Bronchial epithelial cell (primary cell): ENCODE measurements around the gene ASIC4. TPM values are rescaled to one million over a fixed set of nuclear protein-coding genes. Genes with fewer than 3 reads are reported as not detected.

Source experiments
- DNase-seq: peaks from one replicate; pipeline ENCODE4 v3.0.0-alpha.2; 2010; ENCODE audit warnings: low read depth
- FAIRE-seq: peaks from 2 replicates; lab custom pipeline; 2011; peaks lifted over from hg19 to GRCh38; lab: Jason Lieb, UNC
- H3K27me3 ChIP-seq: 2 replicates; pipeline ENCODE4 v1.5.1; 2011; ENCODE audit warnings: low read length; ENCODE audit not compliant: control insufficient read depth, insufficient read depth
- H3K36me3 ChIP-seq: 2 replicates; pipeline ENCODE4 v1.5.1; 2011; ENCODE audit warnings: low read length; ENCODE audit not compliant: control insufficient read depth, insufficient read depth
- H3K4me3 ChIP-seq: 2 replicates; pipeline ENCODE4 v1.5.1; 2011; ENCODE audit warnings: mild to moderate bottlenecking, low read depth, low read length, control low read depth
- CTCF ChIP-seq: IDR thresholded peaks from 2 replicates; pipeline ENCODE4 v1.5.1; 2011; ENCODE audit warnings: mild to moderate bottlenecking, moderate library complexity, low read length, control low read depth, inconsistent platforms; ENCODE audit not compliant: insufficient read depth, severe bottlenecking
- total RNA-seq: library from RNA; depleted of rRNA; stranded (reverse); fragments of >200 nt; gene quantifications from 2 replicates; pipeline ENCODE4 v1.2.1, GENCODE V29; 2014

The ASIC4 gene
- total RNA-seq, 1 donor from 2014 or later = 0.53 TPM

- H3K27me3 ChIP-seq = peaks cover 16% of the 10 kb centered on the region
- no peak for DNase-seq
- H3K36me3 ChIP-seq = no peaks in the 10 kb centered on the region
- no peak for FAIRE-seq
- no peak overlapping the region for H3K4me3 ChIP-seq
- no peak for TF ChIP-seq CTCF
These were observed 21.7 kb upstream of the ASIC4 start for GRCh38 chr2:219492575-219492974.

- peaks cover 16% of the 10 kb centered on the region for H3K27me3 ChIP-seq
- H3K4me3 ChIP-seq = no peak overlapping the region
- no peak for TF ChIP-seq CTCF
- FAIRE-seq (no peak), DNase-seq (no peak)
- no peaks in the 10 kb centered on the region for H3K36me3 ChIP-seq
These were observed 21.2 kb upstream of the ASIC4 start for GRCh38 chr2:219493086-219493485.

- TF ChIP-seq CTCF = no peak
- FAIRE-seq (no peak), DNase-seq (no peak)
- Histone ChIP-seq H3K36me3 (no peaks in the 10 kb centered on the region), H3K4me3 (no peak overlapping the region), H3K27me3 (peaks cover 14% of the 10 kb centered on the region)
These were observed 19.2 kb upstream of the ASIC4 start for GRCh38 chr2:219494952-219495530.

GRCh38 chr2:219495531-219496122 lies 18.7 kb upstream of the ASIC4 start:
- TF ChIP-seq CTCF = peak; percentile 56
- FAIRE-seq (no peak), DNase-seq (peak; percentile 48)
- Histone ChIP-seq H3K36me3 (no peaks in the 10 kb centered on the region), H3K4me3 (no peak overlapping the region), H3K27me3 (peaks cover 14% of the 10 kb centered on the region)

GRCh38 chr2:219496247-219496824 lies 17.9 kb upstream of the ASIC4 start:
- DNase-seq (no peak), FAIRE-seq (no peak)
- TF ChIP-seq CTCF = no peak
- Histone ChIP-seq H3K36me3 (no peaks in the 10 kb centered on the region), H3K27me3 (peaks cover 14% of the 10 kb centered on the region), H3K4me3 (no peak overlapping the region)
